Measurements from ENCODE around the gene CLDN9. TPM values are rescaled to one million over a fixed set of nuclear protein-coding genes. Genes with fewer than 3 reads are reported as not detected.

Gene CLDN9
- total RNA-seq, 1 experiment from 2014 or later, result not detected

Other genes starting within 250 kb of the CLDN9 start
- gene ELOB, start 235.6 kb upstream of the CLDN9 start, total RNA-seq (2014; rRNA removed; shearing (Covaris generic); ENCODE audit: low replicate concordance), result 309 and 3,594 TPM in 2 replicates
- gene PRSS33, start 225.4 kb upstream of the CLDN9 start, total RNA-seq (2014; rRNA removed; shearing (Covaris generic); ENCODE audit: low replicate concordance), result not detected in 2 replicates
- gene PRSS41, start 214.5 kb upstream of the CLDN9 start, total RNA-seq (2014; rRNA removed; shearing (Covaris generic); ENCODE audit: low replicate concordance), result not detected in 2 replicates
- gene PRSS21, start 195.7 kb upstream of the CLDN9 start, total RNA-seq (2014; rRNA removed; shearing (Covaris generic); ENCODE audit: low replicate concordance), result 5.8 and 11.9 TPM in 2 replicates
- 2.7 TPM in 1 of 2 replicates, not detected in the other for gene ZG16B, start 182.6 kb upstream of the CLDN9 start, total RNA-seq (2014; rRNA removed; shearing (Covaris generic); ENCODE audit: low replicate concordance)
- not detected in 2 replicates for gene PRSS22, start 154.8 kb upstream of the CLDN9 start, total RNA-seq (2014; rRNA removed; shearing (Covaris generic); ENCODE audit: low replicate concordance)
- gene FLYWCH2, start 129.7 kb upstream of the CLDN9 start, total RNA-seq (2014; rRNA removed; shearing (Covaris generic); ENCODE audit: low replicate concordance), result 176 and 179 TPM in 2 replicates
- 112 and 126 TPM in 2 replicates for gene FLYWCH1, start 101.0 kb upstream of the CLDN9 start, total RNA-seq (2014; rRNA removed; shearing (Covaris generic); ENCODE audit: low replicate concordance)
- gene KREMEN2, start 48.6 kb upstream of the CLDN9 start, total RNA-seq (2014; rRNA removed; shearing (Covaris generic); ENCODE audit: low replicate concordance), result 0.26 and 1.0 TPM in 2 replicates
- gene PAQR4, start 43.6 kb upstream of the CLDN9 start, total RNA-seq (2014; rRNA removed; shearing (Covaris generic); ENCODE audit: low replicate concordance), result 23.5 and 38.1 TPM in 2 replicates
- gene PKMYT1, start 32.5 kb upstream of the CLDN9 start, total RNA-seq (2014; rRNA removed; shearing (Covaris generic); ENCODE audit: low replicate concordance), result 12.0 and 30.3 TPM in 2 replicates
- not detected in 2 replicates for gene CLDN6, start 5.3 kb downstream of the CLDN9 start, total RNA-seq (2014; rRNA removed; shearing (Covaris generic); ENCODE audit: low replicate concordance)
- gene TNFRSF12A, start 7.4 kb downstream of the CLDN9 start, total RNA-seq (2014; rRNA removed; shearing (Covaris generic); ENCODE audit: low replicate concordance), result 541 and 602 TPM in 2 replicates
- 2.9 and 60.7 TPM in 2 replicates for gene HCFC1R1, start 11.0 kb downstream of the CLDN9 start, total RNA-seq (2014; rRNA removed; shearing (Covaris generic); ENCODE audit: low replicate concordance)
- 63.2 and 118 TPM in 2 replicates for gene THOC6, start 11.1 kb downstream of the CLDN9 start, total RNA-seq (2014; rRNA removed; shearing (Covaris generic); ENCODE audit: low replicate concordance)
- not detected in 2 replicates for gene BICDL2, start 24.0 kb downstream of the CLDN9 start, total RNA-seq (2014; rRNA removed; shearing (Covaris generic); ENCODE audit: low replicate concordance)
- gene MMP25, start 33.6 kb downstream of the CLDN9 start, total RNA-seq (2014; rRNA removed; shearing (Covaris generic); ENCODE audit: low replicate concordance), result not detected in 2 replicates
- 4.4 and 11.5 TPM in 2 replicates for gene IL32, start 52.7 kb downstream of the CLDN9 start, total RNA-seq (2014; rRNA removed; shearing (Covaris generic); ENCODE audit: low replicate concordance)
- not detected in 2 replicates for gene ZSCAN10, start 86.4 kb downstream of the CLDN9 start, total RNA-seq (2014; rRNA removed; shearing (Covaris generic); ENCODE audit: low replicate concordance)
- 15.5 and 22.6 TPM in 2 replicates for gene ZNF205, start 99.7 kb downstream of the CLDN9 start, total RNA-seq (2014; rRNA removed; shearing (Covaris generic); ENCODE audit: low replicate concordance)
- 2.8 and 11.9 TPM in 2 replicates for gene ZNF213, start 122.1 kb downstream of the CLDN9 start, total RNA-seq (2014; rRNA removed; shearing (Covaris generic); ENCODE audit: low replicate concordance)
- gene OR1F1, start 175.3 kb downstream of the CLDN9 start, total RNA-seq (2014; rRNA removed; shearing (Covaris generic); ENCODE audit: low replicate concordance), result not detected in 2 replicates
- 3.4 and 5.8 TPM in 2 replicates for gene ZNF200, start 222.2 kb downstream of the CLDN9 start, total RNA-seq (2014; rRNA removed; shearing (Covaris generic); ENCODE audit: low replicate concordance)
- 0.07 TPM in 1 of 2 replicates, not detected in the other for gene MEFV, start 243.7 kb downstream of the CLDN9 start, total RNA-seq (2014; rRNA removed; shearing (Covaris generic); ENCODE audit: low replicate concordance)

All from MG63 (cell line).